ENCODE results near the gene NSUN2.

NSUN2 gene

DNA sequence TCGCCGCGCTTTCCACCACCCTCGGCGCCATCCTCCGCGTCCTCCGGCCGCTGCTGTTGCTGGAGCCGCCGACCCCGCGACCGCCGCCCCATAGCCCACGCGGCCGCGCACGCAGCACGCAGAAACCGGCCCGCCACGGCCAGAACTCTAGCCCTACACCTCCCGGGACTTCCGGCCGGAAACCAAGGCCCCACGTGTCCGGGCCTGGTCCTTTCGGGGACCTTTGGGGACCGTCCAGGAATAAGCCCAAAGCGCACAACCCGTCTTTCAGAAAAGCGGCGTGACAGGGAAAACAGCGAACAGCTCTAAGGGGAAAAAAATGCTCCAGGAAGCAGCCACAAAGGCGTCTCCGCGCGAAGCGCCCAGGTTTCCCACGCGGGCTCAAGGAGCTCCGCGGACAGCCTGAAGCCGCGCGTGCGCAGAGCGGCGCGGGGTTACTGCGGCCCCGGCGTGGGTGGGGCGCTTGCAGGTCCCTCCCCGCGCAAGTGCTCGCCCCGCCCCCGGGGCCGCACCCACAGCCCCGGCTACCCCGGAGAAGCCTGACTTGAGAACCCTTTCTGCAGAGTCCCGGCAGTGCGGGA lies at the start of gene NSUN2, which contains the start of gene SRD5A1:
TSS of gene NSUN2 (minus strand) at position 157 of the 581 bp plus-strand sequence. CDS start at position 92, 65 bp downstream.
TSS of gene SRD5A1 (plus strand) at position 553 of the 581 bp plus-strand sequence. CDS start 137 bp downstream, outside the sequence.
- H3K27ac ChIP-seq = peak within 1 kb of the TSS; percentile 99
- H3K9me3 ChIP-seq = no peaks in the 10 kb centered on the region
- no peak for TF ChIP-seq Cebpa-rat (IDR thresholded peaks at IDR 0.05)
- no peaks in the 10 kb centered on the region for H3K27me3 ChIP-seq
- H3K4me1 ChIP-seq = peaks cover 14% of the 10 kb centered on the region
- H3K4me3 ChIP-seq = peak within 1 kb of the TSS; percentile 92
- H3K9ac ChIP-seq = peak within 1 kb of the TSS; percentile 97
- H3K4me2 ChIP-seq = peak within 1 kb of the TSS; percentile 96
- peaks cover 35% of the 10 kb centered on the region for H3K36me3 ChIP-seq
- H4K20me1 ChIP-seq = peaks cover 66% of the 10 kb centered on the region

DNA sequence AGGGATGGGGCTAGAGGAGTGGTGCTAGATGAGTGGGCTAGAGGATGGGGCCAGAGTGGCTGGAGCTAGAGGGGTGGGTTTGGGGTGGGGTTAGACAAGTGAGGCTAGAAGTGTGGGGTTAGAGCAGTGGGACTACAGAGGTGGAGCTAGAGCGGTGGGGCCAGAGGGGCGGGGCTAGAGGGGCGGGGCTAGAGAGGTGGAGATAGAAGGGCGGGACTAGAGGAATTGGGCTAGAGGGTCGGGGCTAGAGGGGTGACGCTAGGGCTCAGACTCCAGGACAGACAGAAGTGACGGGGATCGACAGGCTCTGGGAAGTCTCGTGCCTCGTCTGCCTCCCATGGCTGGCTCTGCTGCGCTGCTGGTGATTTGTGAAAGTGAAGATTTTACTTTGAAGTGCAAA lies 49.4 kb upstream of the NSUN2 start:
- Histone ChIP-seq H3K36me3 (no peaks in the 10 kb centered on the region), H3K4me1 (no peaks in the 10 kb centered on the region), H3K4me3 (no peak overlapping the region), H4K20me1 (no peaks in the 10 kb centered on the region), H3K4me2 (no peak overlapping the region), H3K27me3 (no peaks in the 10 kb centered on the region; the same call in 1 of the 2 replicates), H3K27ac (no peak overlapping the region), H3K9ac (no peak overlapping the region), H3K9me3 (no peaks in the 10 kb centered on the region)
- no peak for TF ChIP-seq Cebpa-rat (IDR thresholded peaks at IDR 0.05)

DNA sequence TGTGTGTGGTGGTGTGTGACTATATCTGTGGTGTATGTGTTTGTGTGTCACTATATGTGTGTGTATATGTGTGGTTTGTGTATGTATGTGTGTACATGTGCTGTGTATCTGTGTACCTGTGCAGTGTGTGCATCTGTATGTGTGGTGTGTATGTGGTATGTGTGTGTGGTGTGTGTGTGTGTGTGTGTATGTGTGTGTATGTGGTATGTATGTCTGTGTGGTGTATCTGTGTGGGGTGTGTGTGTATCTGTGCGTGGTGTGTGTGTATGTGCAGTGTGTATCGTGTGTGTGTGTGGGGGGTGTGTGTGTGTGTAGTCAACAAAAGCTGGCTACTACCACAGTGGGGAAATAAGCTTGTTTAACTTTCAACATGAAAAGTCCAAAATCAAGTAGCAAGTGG lies 48.8 kb upstream of the NSUN2 start:
- no peak overlapping the region for H3K9ac ChIP-seq
- no peaks in the 10 kb centered on the region for H3K36me3 ChIP-seq
- no peak overlapping the region for H3K4me2 ChIP-seq
- no peak overlapping the region for H3K4me3 ChIP-seq
- H3K27me3 ChIP-seq = no peaks in the 10 kb centered on the region; the same call in 1 of the 2 replicates
- H3K9me3 ChIP-seq = no peaks in the 10 kb centered on the region
- no peak for TF ChIP-seq Cebpa-rat (IDR thresholded peaks at IDR 0.05)
- no peaks in the 10 kb centered on the region for H3K4me1 ChIP-seq
- no peaks in the 10 kb centered on the region for H4K20me1 ChIP-seq
- no peak overlapping the region for H3K27ac ChIP-seq

DNA sequence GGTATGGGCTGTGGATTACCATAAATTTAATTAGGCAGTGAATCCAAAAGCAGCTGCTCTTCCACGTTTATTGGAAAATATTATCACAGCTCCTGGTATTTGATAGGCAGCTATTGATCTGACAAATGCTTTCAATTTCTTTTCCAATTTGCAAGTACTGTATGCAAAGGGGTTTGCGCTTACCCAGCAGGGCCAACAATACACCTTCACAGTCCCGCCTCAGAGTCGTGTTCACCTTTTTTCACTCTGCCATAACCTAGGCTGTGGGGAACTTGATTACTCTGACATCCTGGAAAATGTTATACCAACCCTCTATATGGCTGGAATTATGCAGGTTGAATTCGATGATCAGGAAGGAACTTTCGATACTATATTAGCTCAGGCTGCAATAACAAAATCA lies 48.1 kb upstream of the NSUN2 start:
- no peak overlapping the region for H3K27ac ChIP-seq

DNA sequence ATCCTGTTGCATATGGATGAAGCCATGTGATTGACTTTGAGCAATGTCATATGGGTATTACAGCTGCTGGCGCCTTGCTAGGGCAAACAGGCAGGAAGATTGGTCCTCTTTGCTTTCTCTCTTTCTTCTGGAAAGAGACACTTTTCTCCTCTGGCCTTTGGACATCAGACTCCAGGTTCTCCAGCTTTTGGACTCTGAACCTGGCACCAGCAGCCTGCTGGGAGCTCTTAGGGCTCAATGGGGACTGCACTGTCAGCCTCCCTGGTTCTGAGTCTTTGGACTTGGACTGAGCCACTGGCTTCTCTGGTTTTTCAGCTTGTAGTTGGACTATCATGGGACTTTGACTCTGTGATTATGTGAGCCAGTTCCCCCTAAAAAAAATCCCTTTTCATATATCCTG lies 45.5 kb upstream of the NSUN2 start:
- peaks cover 4% of the 10 kb centered on the region for H3K4me1 ChIP-seq
- H4K20me1 ChIP-seq = no peaks in the 10 kb centered on the region
- H3K4me2 ChIP-seq = no peak overlapping the region
- H3K36me3 ChIP-seq = 0 out of 2 replicates have a peak, but pooled peaks cover 1% of the 10 kb centered on the region
- no peaks in the 10 kb centered on the region for H3K27me3 ChIP-seq
- H3K9me3 ChIP-seq = no peaks in the 10 kb centered on the region
- no peak overlapping the region for H3K4me3 ChIP-seq
- H3K27ac ChIP-seq = no peak overlapping the region
- TF ChIP-seq Cebpa-rat (IDR thresholded peaks at IDR 0.05) = no peak
- H3K9ac ChIP-seq = no peak overlapping the region

More for the DNA sequence above, 48.1 kb upstream of the NSUN2 start:
- Histone ChIP-seq H3K27me3 (no peaks in the 10 kb centered on the region; the same call in 1 of the 2 replicates), H3K4me3 (no peak overlapping the region), H3K9me3 (no peaks in the 10 kb centered on the region), H3K4me2 (no peak overlapping the region), H3K9ac (no peak overlapping the region), H4K20me1 (no peaks in the 10 kb centered on the region), H3K4me1 (no peaks in the 10 kb centered on the region), H3K36me3 (no peaks in the 10 kb centered on the region)
- TF ChIP-seq Cebpa-rat (IDR thresholded peaks at IDR 0.05) = no peak

DNA sequence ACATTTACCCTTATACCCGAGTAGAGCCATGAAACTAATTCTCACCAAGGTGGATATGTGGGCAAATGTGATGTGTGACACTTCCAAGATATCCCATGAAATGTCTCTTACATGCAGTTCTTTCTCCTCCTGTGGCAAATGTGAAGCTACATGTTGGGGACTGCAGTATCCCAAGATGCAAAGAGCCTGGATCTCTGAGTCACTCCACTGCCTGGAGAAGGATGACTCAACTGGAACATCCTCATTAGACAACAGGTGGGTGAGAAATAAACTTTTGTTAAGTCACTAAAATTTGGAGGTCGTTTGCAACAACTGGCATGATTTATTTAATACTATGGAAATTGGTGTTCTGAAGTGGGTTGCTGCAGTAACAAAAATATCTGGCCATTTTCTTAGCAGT lies 43.9 kb upstream of the NSUN2 start:
- no peak overlapping the region for H3K27ac ChIP-seq
- H3K4me2 ChIP-seq = no peak overlapping the region
- H4K20me1 ChIP-seq = no peaks in the 10 kb centered on the region
- H3K4me3 ChIP-seq = no peak overlapping the region
- H3K36me3 ChIP-seq = 0 out of 2 replicates have a peak, but pooled peaks cover 6% of the 10 kb centered on the region
- H3K27me3 ChIP-seq = no peaks in the 10 kb centered on the region
- no peak for TF ChIP-seq Cebpa-rat (IDR thresholded peaks at IDR 0.05)
- H3K9me3 ChIP-seq = no peaks in the 10 kb centered on the region
- no peak overlapping the region for H3K9ac ChIP-seq
- peaks cover 4% of the 10 kb centered on the region for H3K4me1 ChIP-seq

DNA sequence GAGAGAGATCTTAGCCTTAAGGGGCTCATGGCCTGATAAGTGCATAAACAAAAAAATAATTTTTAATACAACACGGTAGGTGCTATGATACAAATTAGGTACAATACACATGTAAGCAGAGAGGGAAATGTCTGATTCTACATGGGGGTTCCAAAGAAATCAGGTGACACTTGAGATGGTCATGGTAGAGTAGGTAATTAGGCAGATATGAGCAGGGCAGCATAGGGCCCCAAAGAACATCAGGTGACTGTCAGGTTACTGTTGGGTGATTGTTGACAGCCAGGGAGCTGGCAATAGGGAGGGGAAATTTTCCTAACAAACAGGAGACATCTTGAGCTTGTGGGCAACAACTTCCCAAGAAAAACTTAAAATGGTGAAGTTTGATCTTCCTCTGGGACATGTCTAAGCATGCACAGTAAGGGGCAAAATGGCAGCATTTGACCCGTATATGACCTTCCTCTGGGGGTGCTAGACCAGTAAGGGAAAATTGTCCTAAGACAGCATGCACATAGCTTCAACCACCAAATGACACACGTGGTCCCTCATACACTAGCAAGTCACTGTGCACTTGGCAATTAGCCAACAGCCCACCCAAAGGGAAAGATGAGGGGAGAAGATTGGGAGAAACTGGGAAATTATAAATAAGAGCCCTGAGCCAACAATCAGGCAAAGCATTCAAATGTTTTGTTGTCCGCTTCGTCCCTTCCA lies 43.1 kb upstream of the NSUN2 start:
- peaks cover 4% of the 10 kb centered on the region for H3K4me1 ChIP-seq
- H3K9ac ChIP-seq = no peak overlapping the region
- H3K27me3 ChIP-seq = no peaks in the 10 kb centered on the region
- H3K27ac ChIP-seq = no peak overlapping the region
- H3K4me3 ChIP-seq = no peak overlapping the region
- no peaks in the 10 kb centered on the region for H3K9me3 ChIP-seq
- H3K36me3 ChIP-seq = 0 out of 2 replicates have a peak, but pooled peaks cover 6% of the 10 kb centered on the region
- no peak for TF ChIP-seq Cebpa-rat (IDR thresholded peaks at IDR 0.05)
- H4K20me1 ChIP-seq = no peaks in the 10 kb centered on the region
- no peak overlapping the region for H3K4me2 ChIP-seq

DNA sequence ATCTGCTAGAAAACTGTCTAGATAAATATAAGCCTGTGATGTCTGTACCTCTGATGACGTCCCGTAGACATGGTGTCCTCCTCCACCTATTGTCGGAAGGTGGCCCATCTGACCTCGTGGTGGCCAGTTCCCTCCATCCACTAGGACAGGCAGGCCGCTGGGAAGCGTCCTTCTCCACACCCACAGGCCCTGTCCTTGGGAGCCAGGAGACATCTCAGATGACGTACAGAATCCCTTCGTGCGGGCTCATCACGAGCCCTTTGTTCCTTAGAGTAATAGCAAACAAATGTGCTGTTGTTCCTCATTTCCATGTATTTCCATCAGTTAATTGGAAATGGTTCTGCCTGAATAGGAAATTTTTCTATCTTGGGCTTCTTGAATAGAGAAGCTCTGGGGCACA lies 42.0 kb upstream of the NSUN2 start:
- TF ChIP-seq Cebpa-rat (IDR thresholded peaks at IDR 0.05) = no peak
- H4K20me1 ChIP-seq = no peaks in the 10 kb centered on the region
- H3K9ac ChIP-seq = no peak overlapping the region
- H3K27me3 ChIP-seq = no peaks in the 10 kb centered on the region
- no peak overlapping the region for H3K27ac ChIP-seq
- H3K36me3 ChIP-seq = peaks cover 14% of the 10 kb centered on the region; the same call in 1 of the 2 replicates
- H3K4me2 ChIP-seq = no peak overlapping the region
- H3K4me3 ChIP-seq = no peak overlapping the region
- peaks cover 4% of the 10 kb centered on the region for H3K4me1 ChIP-seq
- no peaks in the 10 kb centered on the region for H3K9me3 ChIP-seq

DNA sequence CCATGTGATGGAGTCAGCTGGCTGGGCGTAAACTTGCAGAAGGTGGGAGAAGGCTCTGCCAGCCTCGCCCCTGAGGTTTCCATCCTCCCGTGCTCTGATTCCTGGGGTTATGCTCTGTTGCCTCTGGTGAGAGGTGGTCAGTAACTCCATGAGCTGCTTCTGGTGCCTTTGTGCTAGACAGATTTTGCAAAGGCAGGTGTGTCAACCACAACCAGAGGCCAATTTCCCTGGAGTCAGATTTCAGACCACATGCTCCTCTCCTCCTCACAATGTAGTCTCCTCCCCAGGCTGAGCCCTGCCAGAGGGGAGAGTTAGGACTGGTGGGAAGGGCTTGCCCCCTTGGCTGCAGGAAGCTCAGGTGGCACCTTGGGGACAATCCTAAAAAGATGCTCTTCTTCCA lies 41.6 kb upstream of the NSUN2 start:
- no peaks in the 10 kb centered on the region for H4K20me1 ChIP-seq
- no peak for TF ChIP-seq Cebpa-rat (IDR thresholded peaks at IDR 0.05)
- peaks cover 18% of the 10 kb centered on the region; the same call in 1 of the 2 replicates for H3K36me3 ChIP-seq
- peaks cover 4% of the 10 kb centered on the region for H3K4me1 ChIP-seq
- no peak overlapping the region for H3K27ac ChIP-seq
- no peaks in the 10 kb centered on the region for H3K27me3 ChIP-seq
- peak overlapping the region; percentile 23; the same call in 1 of the 2 replicates for H3K4me2 ChIP-seq
- H3K9me3 ChIP-seq = no peaks in the 10 kb centered on the region
- H3K9ac ChIP-seq = no peak overlapping the region
- H3K4me3 ChIP-seq = no peak overlapping the region

DNA sequence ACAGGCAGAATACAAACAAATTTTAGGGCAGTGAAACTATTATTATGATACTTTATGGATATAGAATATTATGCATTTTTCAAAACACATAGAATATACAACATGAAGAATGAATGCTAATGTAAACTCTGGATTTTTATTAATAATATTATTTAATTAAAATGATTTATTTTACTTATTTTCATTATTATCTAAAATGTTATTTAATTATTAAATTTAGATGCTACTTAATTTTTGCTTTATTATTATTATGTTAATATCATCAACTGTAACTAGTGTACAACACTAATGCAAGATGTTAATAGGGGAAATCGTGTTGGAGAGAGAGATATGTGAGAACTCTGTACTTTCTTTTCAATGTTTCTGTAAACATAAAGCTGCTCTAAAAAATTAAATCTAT lies 41.1 kb upstream of the NSUN2 start:
- H3K27me3 ChIP-seq = no peaks in the 10 kb centered on the region
- no peak overlapping the region for H3K9ac ChIP-seq
- no peak for TF ChIP-seq Cebpa-rat (IDR thresholded peaks at IDR 0.05)
- H3K4me2 ChIP-seq = no peak overlapping the region
- H3K27ac ChIP-seq = no peak overlapping the region
- peaks cover 18% of the 10 kb centered on the region; the same call in 1 of the 2 replicates for H3K36me3 ChIP-seq
- no peak overlapping the region for H3K4me3 ChIP-seq
- H3K9me3 ChIP-seq = no peaks in the 10 kb centered on the region
- H3K4me1 ChIP-seq = peaks cover 4% of the 10 kb centered on the region
- H4K20me1 ChIP-seq = no peaks in the 10 kb centered on the region

All from BLaER1 (cell line).